NB4 (cell line): ENCODE data around the gene LTB4R.

ENCODE experiments used
- CTCF ChIP-seq: IDR thresholded peaks from one replicate; pipeline ENCODE4 v1.5.1; 2012; ENCODE audit warnings: low read depth, low read length
- MYC ChIP-seq: IDR thresholded peaks from 2 replicates; pipeline ENCODE4 v1.6.1; 2011; ENCODE audit warnings: low read depth, low read length
- POLR2A ChIP-seq: IDR thresholded peaks from 2 replicates; pipeline ENCODE4 v1.6.1; 2011; ENCODE audit warnings: mild to moderate bottlenecking; ENCODE audit not compliant: insufficient read length; ENCODE audit errors: extremely low read depth
- TF ChIP-seq, protein P1 (sequence below): IDR thresholded peaks from 2 replicates; pipeline ENCODE4 v1.6.1; 2011; ENCODE audit warnings: low read depth, low read length

DNA sequence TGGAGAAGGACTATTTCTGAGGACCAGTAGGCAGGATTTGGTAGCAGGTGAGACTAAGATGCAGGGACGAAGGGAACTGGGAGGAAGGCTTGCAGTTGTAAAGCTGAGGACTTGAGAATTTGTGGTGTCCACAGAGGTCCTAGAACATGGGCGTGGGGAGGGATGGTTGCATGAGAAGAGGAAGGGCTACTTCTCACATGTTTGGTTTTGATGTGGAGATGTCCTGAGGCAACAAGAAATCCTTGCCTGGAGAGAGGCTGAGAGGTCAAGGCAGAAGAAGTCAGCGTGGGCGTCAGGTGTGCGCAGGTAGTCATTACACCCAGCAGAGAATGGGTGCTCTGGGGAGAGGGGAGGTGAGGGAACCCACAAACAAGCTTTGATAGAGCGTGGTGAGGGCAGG lies 34.2 kb upstream of the LTB4R start:
- no peak for TF ChIP-seq CTCF
- no peak for TF ChIP-seq POLR2A
- TF ChIP-seq, protein P1, sequence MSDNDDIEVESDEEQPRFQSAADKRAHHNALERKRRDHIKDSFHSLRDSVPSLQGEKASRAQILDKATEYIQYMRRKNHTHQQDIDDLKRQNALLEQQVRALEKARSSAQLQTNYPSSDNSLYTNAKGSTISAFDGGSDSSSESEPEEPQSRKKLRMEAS: no peak
- TF ChIP-seq MYC: no peak
